ENCODE measurements around the gene YTHDC2. TPM values are rescaled to one million over a fixed set of nuclear protein-coding genes. Genes with fewer than 3 reads are reported as not detected.

The YTHDC2 gene
- total RNA-seq, 1 donor from 2014 or later: 20.1 TPM

DNA sequence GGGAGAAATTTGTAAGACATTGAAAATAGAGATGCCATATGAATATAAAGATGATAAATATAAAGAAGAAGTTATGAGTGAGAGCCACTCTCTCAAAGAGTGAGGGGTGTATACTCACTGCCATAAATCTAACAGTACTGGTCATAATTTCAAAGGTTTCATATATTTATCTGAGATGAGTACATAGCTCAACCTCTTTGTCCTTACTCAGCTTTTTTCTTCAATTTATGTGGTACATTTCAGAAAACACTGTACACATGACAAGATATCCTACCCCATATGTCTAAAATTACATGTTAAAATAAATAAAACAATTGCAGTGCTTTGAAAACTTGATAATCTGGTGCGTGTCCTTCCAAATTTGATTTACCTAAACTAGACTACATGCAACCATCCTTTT is 20.0 kb upstream of the YTHDC2 start:
- Mint-ChIP-seq H3K27ac (ENCODE audit: unreplicated experiment) (no peak overlapping the region), H3K4me1 (ENCODE audit: low read depth) (peaks cover 30% of the 10 kb centered on the region), H3K36me3 (ENCODE audit: low read depth) (peaks cover 4% of the 10 kb centered on the region), H3K4me3 (ENCODE audit: unreplicated experiment) (no peak overlapping the region), H3K9me3 (ENCODE audit: low read depth) (peaks cover 15% of the 10 kb centered on the region), H3K27me3 (ENCODE audit: low read depth) (no peaks in the 10 kb centered on the region)
- TF ChIP-seq, protein P1, sequence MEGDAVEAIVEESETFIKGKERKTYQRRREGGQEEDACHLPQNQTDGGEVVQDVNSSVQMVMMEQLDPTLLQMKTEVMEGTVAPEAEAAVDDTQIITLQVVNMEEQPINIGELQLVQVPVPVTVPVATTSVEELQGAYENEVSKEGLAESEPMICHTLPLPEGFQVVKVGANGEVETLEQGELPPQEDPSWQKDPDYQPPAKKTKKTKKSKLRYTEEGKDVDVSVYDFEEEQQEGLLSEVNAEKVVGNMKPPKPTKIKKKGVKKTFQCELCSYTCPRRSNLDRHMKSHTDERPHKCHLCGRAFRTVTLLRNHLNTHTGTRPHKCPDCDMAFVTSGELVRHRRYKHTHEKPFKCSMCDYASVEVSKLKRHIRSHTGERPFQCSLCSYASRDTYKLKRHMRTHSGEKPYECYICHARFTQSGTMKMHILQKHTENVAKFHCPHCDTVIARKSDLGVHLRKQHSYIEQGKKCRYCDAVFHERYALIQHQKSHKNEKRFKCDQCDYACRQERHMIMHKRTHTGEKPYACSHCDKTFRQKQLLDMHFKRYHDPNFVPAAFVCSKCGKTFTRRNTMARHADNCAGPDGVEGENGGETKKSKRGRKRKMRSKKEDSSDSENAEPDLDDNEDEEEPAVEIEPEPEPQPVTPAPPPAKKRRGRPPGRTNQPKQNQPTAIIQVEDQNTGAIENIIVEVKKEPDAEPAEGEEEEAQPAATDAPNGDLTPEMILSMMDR (IDR thresholded peaks at IDR 0.05): no peak
- no peak for DNase-seq (ENCODE audit: low spot score)

DNA sequence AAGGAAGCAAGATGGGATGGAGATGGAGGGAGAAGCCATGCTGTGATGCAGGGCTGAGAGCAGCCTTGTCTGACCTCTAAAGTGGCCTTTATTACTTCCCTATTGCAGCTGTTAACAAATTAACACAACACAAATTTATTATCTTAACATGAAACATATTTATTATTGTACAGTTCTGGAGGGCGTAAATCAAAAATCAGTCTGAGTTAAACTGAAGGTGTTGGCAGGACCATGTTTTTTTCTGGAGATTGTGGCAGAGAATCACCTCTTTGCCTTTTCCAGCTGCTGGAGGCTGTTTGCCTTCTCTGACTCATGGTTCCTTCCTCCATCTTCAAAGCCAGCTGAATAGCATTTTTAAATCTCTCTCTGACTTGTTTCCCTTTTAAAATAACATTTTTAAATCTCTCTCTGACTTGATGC is 18.1 kb upstream of the YTHDC2 start:
- TF ChIP-seq, protein P1 (IDR thresholded peaks at IDR 0.05): no peak
- DNase-seq (ENCODE audit: low spot score): no peak
- Mint-ChIP-seq H3K4me3 (ENCODE audit: unreplicated experiment) (no peak overlapping the region), H3K36me3 (ENCODE audit: low read depth) (peaks cover 9% of the 10 kb centered on the region), H3K4me1 (ENCODE audit: low read depth) (peaks cover 13% of the 10 kb centered on the region), H3K9me3 (ENCODE audit: low read depth) (peaks cover 13% of the 10 kb centered on the region), H3K27me3 (ENCODE audit: low read depth) (peaks cover 12% of the 10 kb centered on the region), H3K27ac (ENCODE audit: unreplicated experiment) (no peak overlapping the region)

DNA sequence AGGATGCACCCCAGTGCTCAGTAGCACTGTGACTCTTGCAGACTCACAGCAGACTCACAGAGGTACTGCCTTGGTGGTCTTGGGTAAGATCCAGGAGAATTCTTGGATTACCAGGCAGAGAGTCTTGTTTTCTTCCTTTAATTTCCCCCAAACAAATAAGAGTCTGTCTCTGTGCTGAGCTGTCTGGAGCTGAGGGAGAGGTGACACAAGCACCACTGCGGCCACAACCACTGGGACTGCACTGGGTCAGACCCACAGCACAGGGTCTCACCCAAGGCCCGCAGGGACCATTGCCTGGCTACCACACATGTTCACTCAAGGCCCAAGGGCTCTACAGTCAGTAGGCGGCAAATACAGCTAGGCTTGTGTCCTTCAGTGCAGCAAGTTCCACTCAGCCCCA is 11.4 kb upstream of the YTHDC2 start:
- Mint-ChIP-seq H3K27ac (ENCODE audit: unreplicated experiment) (no peak overlapping the region), H3K4me3 (ENCODE audit: unreplicated experiment) (no peak overlapping the region), H3K9me3 (ENCODE audit: low read depth) (peaks cover 22% of the 10 kb centered on the region), H3K4me1 (ENCODE audit: low read depth) (no peaks in the 10 kb centered on the region), H3K27me3 (ENCODE audit: low read depth) (peaks cover 15% of the 10 kb centered on the region), H3K36me3 (ENCODE audit: low read depth) (peaks cover 11% of the 10 kb centered on the region)
- TF ChIP-seq, protein P1 (IDR thresholded peaks at IDR 0.05): no peak
- DNase-seq (ENCODE audit: low spot score): no peak

DNA sequence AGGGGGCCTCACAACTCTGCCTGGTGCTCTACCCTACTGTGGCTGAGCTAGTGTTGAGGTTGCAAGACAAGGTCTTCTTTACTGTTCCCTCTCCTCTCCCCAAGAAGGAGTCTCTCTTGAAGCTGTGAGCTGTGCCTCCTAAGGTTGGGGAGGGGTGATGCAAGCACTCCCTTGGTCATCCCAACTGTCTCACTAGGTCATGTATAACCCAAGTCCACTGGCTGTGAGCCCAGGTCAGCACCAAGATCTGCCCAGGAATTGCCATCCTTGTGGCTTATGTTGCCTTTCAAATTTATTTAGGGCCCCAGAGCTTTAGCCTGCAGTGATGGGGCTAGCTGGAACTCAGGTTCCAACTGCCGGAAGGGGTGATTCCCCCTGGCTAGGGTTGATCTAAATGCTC is 10.3 kb upstream of the YTHDC2 start:
- peaks cover 2% of the 10 kb centered on the region for H3K4me1 Mint-ChIP-seq (ENCODE audit: low read depth)
- H3K36me3 Mint-ChIP-seq (ENCODE audit: low read depth): peaks cover 11% of the 10 kb centered on the region
- peaks cover 15% of the 10 kb centered on the region for H3K27me3 Mint-ChIP-seq (ENCODE audit: low read depth)
- peaks cover 22% of the 10 kb centered on the region for H3K9me3 Mint-ChIP-seq (ENCODE audit: low read depth)
- H3K4me3 Mint-ChIP-seq (ENCODE audit: unreplicated experiment): no peak overlapping the region
- no peak overlapping the region for H3K27ac Mint-ChIP-seq (ENCODE audit: unreplicated experiment)
- TF ChIP-seq, protein P1 (IDR thresholded peaks at IDR 0.05): no peak
- no peak for DNase-seq (ENCODE audit: low spot score)

DNA sequence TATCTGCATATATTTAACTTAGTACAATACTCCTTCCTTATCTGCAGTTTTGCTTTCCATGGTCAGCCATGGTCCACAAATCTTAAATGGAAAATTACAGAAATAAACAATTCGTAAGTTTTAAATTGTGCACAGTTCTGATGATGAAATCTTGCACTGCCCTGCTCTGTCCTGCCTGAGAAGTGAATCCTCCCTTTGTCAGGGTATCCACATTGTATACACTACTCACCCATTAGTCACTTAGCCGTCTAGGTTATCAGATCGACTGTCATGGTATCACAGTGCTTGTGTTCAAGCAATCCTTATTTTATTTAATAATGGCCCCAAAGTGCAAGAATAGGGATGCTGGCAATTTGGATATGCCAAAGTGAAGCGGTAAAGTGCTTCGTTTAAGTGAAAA is 8.3 kb upstream of the YTHDC2 start:
- Mint-ChIP-seq H3K27ac (ENCODE audit: unreplicated experiment) (no peak overlapping the region), H3K36me3 (ENCODE audit: low read depth) (peaks cover 7% of the 10 kb centered on the region), H3K27me3 (ENCODE audit: low read depth) (peaks cover 5% of the 10 kb centered on the region), H3K4me1 (ENCODE audit: low read depth) (peaks cover 19% of the 10 kb centered on the region), H3K9me3 (ENCODE audit: low read depth) (peaks cover 17% of the 10 kb centered on the region), H3K4me3 (ENCODE audit: unreplicated experiment) (no peak overlapping the region)
- TF ChIP-seq, protein P1 (IDR thresholded peaks at IDR 0.05): no peak
- DNase-seq (ENCODE audit: low spot score): no peak
